ENCODE measurements around the gene OR52N5. TPM values are rescaled to one million over a fixed set of nuclear protein-coding genes. Genes with fewer than 3 reads are reported as not detected.

OR52N5 gene
- total and polyA plus RNA-seq, 4 experiments from 2014 or later: not detected

GRCh38 chr11:5808500-5809121, 25.5 kb upstream of the OR52N5 start, which contains the start of gene OR52N2:
TSS of gene OR52N2 (plus strand) at chr11:5808924. CDS start at chr11:5820336, 11,412 bp downstream.
- CTCF ChIA-PET (ENCODE audit: partially characterized antibody): interaction anchor here (1.1 to 2.6 kb wide), 9 partner anchors 10 to 1172 kb away, joined by 3 to 20 read pairs (median 7); partner anchors contain the start of genes OR51D1 and TRIM5

GRCh38 chr11:5807580-5807979, 24.4 kb upstream of the OR52N5 start:
- Histone ChIP-seq H3K4me3 (ENCODE audit: low read length in 2 of 2) (no peak overlapping the region), H3K36me3 (ENCODE audit: insufficient read depth, low read length) (no peaks in the 10 kb centered on the region), H3K4me1 (ENCODE audit: insufficient read depth, low read length) (peaks cover 8% of the 10 kb centered on the region), H3K9me3 (ENCODE audit: control insufficient read depth in 1 of 2, low read length in 2 of 2) (no peaks in the 10 kb centered on the region), H3K27me3 (ENCODE audit: insufficient read depth, low read length) (no peaks in the 10 kb centered on the region), H3K27ac (ENCODE audit: low read depth, low read length) (no peak overlapping the region)
- no peak overlapping the region for H3K4me3 Mint-ChIP-seq
- peaks cover 16 to 17% of the 10 kb centered on the region in 2 donors for H3K27me3 Mint-ChIP-seq
- peaks cover 0 to 18% (median 11%) of the 10 kb centered on the region in 8 donors for H3K9me3 Mint-ChIP-seq
- intact Hi-C loops (cut with micrococcal nuclease): no loop called here
- POLR2A ChIA-PET (ENCODE audit: partially characterized antibody): no interaction called here
- no peak for DNase-seq
- H3K4me1 Mint-ChIP-seq: peaks cover 7 to 13% (median 12%) of the 10 kb centered on the region in 4 donors
- no peak overlapping the region for H3K27ac Mint-ChIP-seq
- no peaks in the 10 kb centered on the region for H3K36me3 Mint-ChIP-seq
- CTCF ChIA-PET (ENCODE audit: partially characterized antibody): interaction anchor here (1.0 to 1.6 kb wide), 5 partner anchors 123 to 1171 kb away, joined by 3 to 12 read pairs (median 7); partner anchors contain the start of genes OR51D1 and TRIM5

More at GRCh38 chr11:5808500-5809121, 25.5 kb upstream of the OR52N5 start, which contains the start of gene OR52N2:
- H3K36me3 ChIP-seq (ENCODE audit: insufficient read depth, low read length): no peaks in the 10 kb centered on the region
- peak within 1 kb of the TSS; percentile 58 to 83 for H3K4me3 ChIP-seq (ENCODE audit: low read length in 2 of 2)
- no peak within 1 kb of the TSS for H3K27ac ChIP-seq (ENCODE audit: low read depth, low read length)
- peaks cover 13 to 16% of the 10 kb centered on the region in 2 donors for H3K27me3 Mint-ChIP-seq
- intact Hi-C loops (cut with micrococcal nuclease): loop anchor here (1.0 kb wide), 3 partner anchors 124 to 1171 kb away; partner anchors contain the start of gene OR51D1
- peak; percentile 60 to 72 (median 66) for DNase-seq
- peaks cover 7 to 13% (median 12%) of the 10 kb centered on the region in 4 donors for H3K4me1 Mint-ChIP-seq
- POLR2A ChIA-PET (ENCODE audit: partially characterized antibody): no interaction called here
- H3K4me1 ChIP-seq (ENCODE audit: insufficient read depth, low read length): peaks cover 8% of the 10 kb centered on the region
- peaks cover 0 to 11% (median 6%) of the 10 kb centered on the region in 8 donors for H3K9me3 Mint-ChIP-seq
- no peaks in the 10 kb centered on the region for H3K36me3 Mint-ChIP-seq
- H3K27me3 ChIP-seq (ENCODE audit: insufficient read depth, low read length): no peaks in the 10 kb centered on the region
- peak within 1 kb of the TSS in 5 of 7 donors; percentile 6 to 48 (median 40) for H3K27ac Mint-ChIP-seq
- H3K4me3 Mint-ChIP-seq: peak within 1 kb of the TSS; percentile 88 to 96 (median 90)
- H3K9me3 ChIP-seq (ENCODE audit: control insufficient read depth in 1 of 2, low read length in 2 of 2): no peaks in the 10 kb centered on the region

GRCh38 chr11:5803982-5804381, 20.8 kb upstream of the OR52N5 start:
- no peaks in the 10 kb centered on the region for H3K36me3 Mint-ChIP-seq
- peaks cover 3 to 9% (median 8%) of the 10 kb centered on the region in 4 donors for H3K4me1 Mint-ChIP-seq
- intact Hi-C loops (cut with micrococcal nuclease): no loop called here
- no peak for DNase-seq
- ChIA-PET POLR2A (ENCODE audit: partially characterized antibody) (no interaction called here), CTCF (ENCODE audit: partially characterized antibody) (interaction anchor here (1.5 kb wide), 1 partner anchor 114 kb away, joined by 5 read pairs; no protein-coding TSS in a partner anchor)
- H3K9me3 Mint-ChIP-seq: peaks cover 0 to 18% (median 11%) of the 10 kb centered on the region in 8 donors
- Histone ChIP-seq H3K27ac (ENCODE audit: low read depth, low read length) (no peak overlapping the region), H3K36me3 (ENCODE audit: insufficient read depth, low read length) (no peaks in the 10 kb centered on the region), H3K4me1 (ENCODE audit: insufficient read depth, low read length) (peaks cover 4% of the 10 kb centered on the region), H3K27me3 (ENCODE audit: insufficient read depth, low read length) (no peaks in the 10 kb centered on the region), H3K9me3 (ENCODE audit: control insufficient read depth in 1 of 2, low read length in 2 of 2) (no peaks in the 10 kb centered on the region), H3K4me3 (ENCODE audit: low read length in 2 of 2) (no peak overlapping the region)
- H3K27me3 Mint-ChIP-seq: peaks cover 17 to 24% of the 10 kb centered on the region in 2 donors
- H3K4me3 Mint-ChIP-seq: no peak overlapping the region
- H3K27ac Mint-ChIP-seq: no peak overlapping the region

- Mint-ChIP-seq H3K36me3 (no peaks in the 10 kb centered on the region), H3K9me3 (peaks cover 0 to 2% (median 0%) of the 10 kb centered on the region in 8 donors), H3K27ac (no peak overlapping the region), H3K27me3 (peaks cover 14 to 17% of the 10 kb centered on the region in 2 donors), H3K4me3 (no peak overlapping the region), H3K4me1 (no peaks in the 10 kb centered on the region)
- Histone ChIP-seq H3K4me3 (ENCODE audit: low read length in 2 of 2) (no peak overlapping the region), H3K4me1 (ENCODE audit: insufficient read depth, low read length) (no peaks in the 10 kb centered on the region), H3K36me3 (ENCODE audit: insufficient read depth, low read length) (no peaks in the 10 kb centered on the region), H3K9me3 (ENCODE audit: control insufficient read depth in 1 of 2, low read length in 2 of 2) (no peaks in the 10 kb centered on the region), H3K27ac (ENCODE audit: low read depth, low read length) (no peak overlapping the region), H3K27me3 (ENCODE audit: insufficient read depth, low read length) (no peaks in the 10 kb centered on the region)
- DNase-seq: no peak
- intact Hi-C loops (cut with micrococcal nuclease): no loop called here
- ChIA-PET CTCF (ENCODE audit: partially characterized antibody) (interaction anchor here (0.8 kb wide), 1 partner anchor 85 kb away, joined by 4 read pairs; no protein-coding TSS in a partner anchor), POLR2A (ENCODE audit: partially characterized antibody) (no interaction called here)
These were observed 13.4 kb upstream of the OR52N5 start for GRCh38 chr11:5796541-5796940.

GRCh38 chr11:5791165-5791564, 8.0 kb upstream of the OR52N5 start, which contains the start of gene OR52N1:
TSS of gene OR52N1 (minus strand) at chr11:5791265. CDS start at chr11:5788816, 2,449 bp downstream.
- Histone ChIP-seq H3K9me3 (ENCODE audit: control insufficient read depth in 1 of 2, low read length in 2 of 2) (no peaks in the 10 kb centered on the region), H3K4me1 (ENCODE audit: insufficient read depth, low read length) (no peaks in the 10 kb centered on the region), H3K36me3 (ENCODE audit: insufficient read depth, low read length) (no peaks in the 10 kb centered on the region), H3K27ac (ENCODE audit: low read depth, low read length) (no peak within 1 kb of the TSS), H3K27me3 (ENCODE audit: insufficient read depth, low read length) (no peaks in the 10 kb centered on the region), H3K4me3 (ENCODE audit: low read length in 2 of 2) (no peak within 1 kb of the TSS)
- no peaks in the 10 kb centered on the region for H3K36me3 Mint-ChIP-seq
- POLR2A ChIA-PET (ENCODE audit: partially characterized antibody): no interaction called here
- no peaks in the 10 kb centered on the region for H3K4me1 Mint-ChIP-seq
- peak within 1 kb of the TSS in 1 of 7 donors; percentile 4 for H3K27ac Mint-ChIP-seq
- CTCF ChIA-PET (ENCODE audit: partially characterized antibody): no interaction called here
- intact Hi-C loops (cut with micrococcal nuclease): no loop called here
- no peak within 1 kb of the TSS for H3K4me3 Mint-ChIP-seq
- H3K27me3 Mint-ChIP-seq: peaks cover 4 to 9% of the 10 kb centered on the region in 2 donors
- no peak for DNase-seq
- no peaks in the 10 kb centered on the region for H3K9me3 Mint-ChIP-seq

GRCh38 chr11:5767056-5767455, 16.1 kb downstream of the OR52N5 start:
- H3K4me3 ChIP-seq (ENCODE audit: low read length in 2 of 2): no peak overlapping the region
- no peaks in the 10 kb centered on the region for H3K4me1 ChIP-seq (ENCODE audit: insufficient read depth, low read length)
- no peaks in the 10 kb centered on the region for H3K9me3 ChIP-seq (ENCODE audit: control insufficient read depth in 1 of 2, low read length in 2 of 2)
- ChIA-PET CTCF (ENCODE audit: partially characterized antibody) (no interaction called here), POLR2A (ENCODE audit: partially characterized antibody) (no interaction called here)
- no peaks in the 10 kb centered on the region for H3K36me3 ChIP-seq (ENCODE audit: insufficient read depth, low read length)
- Mint-ChIP-seq H3K4me3 (no peak overlapping the region), H3K4me1 (no peaks in the 10 kb centered on the region), H3K9me3 (peaks cover 0 to 2% (median 0%) of the 10 kb centered on the region in 8 donors), H3K27ac (peak overlapping the region in 1 of 7 donors; percentile 9), H3K27me3 (peaks cover 1 to 3% of the 10 kb centered on the region in 2 donors), H3K36me3 (no peaks in the 10 kb centered on the region)
- no peaks in the 10 kb centered on the region for H3K27me3 ChIP-seq (ENCODE audit: insufficient read depth, low read length)
- DNase-seq: no peak
- no peak overlapping the region for H3K27ac ChIP-seq (ENCODE audit: low read depth, low read length)
- intact Hi-C loops (cut with micrococcal nuclease): no loop called here

- H3K4me1 Mint-ChIP-seq: no peaks in the 10 kb centered on the region
- CTCF ChIA-PET (ENCODE audit: partially characterized antibody): no interaction called here
- H3K36me3 Mint-ChIP-seq: peaks cover 0 to 8% of the 10 kb centered on the region in 2 donors
- Histone ChIP-seq H3K4me3 (ENCODE audit: low read length in 2 of 2) (no peak within 1 kb of the TSS), H3K9me3 (ENCODE audit: control insufficient read depth in 1 of 2, low read length in 2 of 2) (no peaks in the 10 kb centered on the region), H3K4me1 (ENCODE audit: insufficient read depth, low read length) (no peaks in the 10 kb centered on the region), H3K27ac (ENCODE audit: low read depth, low read length) (no peak within 1 kb of the TSS), H3K36me3 (ENCODE audit: insufficient read depth, low read length) (no peaks in the 10 kb centered on the region), H3K27me3 (ENCODE audit: insufficient read depth, low read length) (no peaks in the 10 kb centered on the region)
- H3K9me3 Mint-ChIP-seq: no peaks in the 10 kb centered on the region
- DNase-seq: no peak
- no peak within 1 kb of the TSS for H3K27ac Mint-ChIP-seq
- intact Hi-C loops (cut with micrococcal nuclease): no loop called here
- POLR2A ChIA-PET (ENCODE audit: partially characterized antibody): no interaction called here
- peaks cover 0 to 1% of the 10 kb centered on the region in 2 donors for H3K27me3 Mint-ChIP-seq
- H3K4me3 Mint-ChIP-seq: no peak within 1 kb of the TSS
These were observed 29.2 kb downstream of the OR52N5 start, which contains the start of gene OR52N4 for GRCh38 chr11:5753943-5754342. TSS of gene OR52N4 (plus strand) at chr11:5754243. CDS start at chr11:5754741, 498 bp downstream.

All from CD4-positive, alpha-beta memory T cell (primary cell).